OCI-M2 (cell line): ENCODE results near the gene TAF3.

Experiments
- DNase-seq: peaks from one replicate; lab custom pipeline; 2025; ENCODE audit not compliant: unreplicated experiment; lab: John Stamatoyannopoulos, UW

TAF3 gene

DNA sequence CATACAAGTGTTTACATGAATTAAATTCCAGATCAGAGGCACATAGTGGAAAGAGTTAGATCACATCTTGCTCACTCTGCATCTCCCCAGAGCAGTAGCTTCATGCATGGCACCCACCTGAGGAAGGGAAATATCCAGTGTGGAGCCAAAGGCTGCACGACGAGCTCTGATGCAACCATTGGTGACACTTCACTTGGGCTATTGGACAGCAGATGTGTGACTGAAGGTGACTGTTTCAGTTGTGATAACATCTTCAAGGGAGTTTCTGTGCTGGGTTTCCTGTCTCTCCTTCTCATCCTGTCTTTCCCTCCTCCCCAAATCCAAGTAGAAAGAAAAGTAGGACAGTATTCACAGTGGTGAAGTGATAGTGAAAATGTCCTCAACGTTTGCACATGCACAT is 115.0 kb downstream of the TAF3 start:
- DNase-seq, result no peak

DNA sequence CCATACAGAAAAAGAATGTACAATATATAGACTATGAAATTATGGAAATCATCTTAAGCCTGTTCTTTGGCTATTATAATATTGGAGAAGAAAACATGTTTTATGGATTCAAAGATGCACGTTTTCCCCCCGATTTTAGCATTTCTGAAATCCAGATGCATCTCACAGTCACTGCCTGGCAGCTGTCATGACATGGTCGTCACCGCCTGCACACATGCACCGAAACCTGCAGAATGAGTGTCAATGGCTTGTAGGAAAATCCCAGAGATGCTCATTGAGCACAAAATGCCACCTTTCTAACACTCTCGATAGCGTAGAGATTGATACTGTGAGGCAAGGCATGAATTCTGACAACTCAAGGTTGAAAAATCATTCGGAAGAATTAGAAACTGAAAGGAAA is 115.5 kb downstream of the TAF3 start:
- no peak for DNase-seq

- DNase-seq, result no peak
These were observed 119.1 kb downstream of the TAF3 start for GRCh38 chr10:7937315-7937945.

GRCh38 chr10:7941576-7941975 is 123.3 kb downstream of the TAF3 start:
- no peak for DNase-seq

GRCh38 chr10:7942316-7942715 is 124.0 kb downstream of the TAF3 start:
- DNase-seq, result no peak

DNA sequence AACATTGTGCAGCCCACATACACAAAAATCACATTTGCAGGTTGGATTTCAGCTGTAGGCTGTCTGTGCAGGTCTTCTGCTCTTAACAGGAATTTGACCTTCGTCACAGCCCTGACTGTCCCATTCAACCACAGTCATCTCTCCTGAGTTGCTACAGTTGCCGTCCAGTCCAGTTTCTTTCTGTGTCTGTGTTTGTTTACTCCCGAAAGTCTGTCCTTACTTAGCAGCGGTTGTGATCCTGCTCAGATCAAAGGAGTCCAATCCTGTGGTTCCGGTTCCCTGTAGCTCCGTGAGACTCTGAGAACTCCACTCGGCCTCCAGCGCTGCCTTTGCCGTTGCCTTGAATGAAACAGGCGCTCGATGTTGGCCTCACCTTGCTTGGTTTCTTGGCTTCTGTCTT is 124.6 kb downstream of the TAF3 start:
- no peak for DNase-seq

GRCh38 chr10:7944215-7944480 is 125.8 kb downstream of the TAF3 start:
- DNase-seq, result no peak

DNA sequence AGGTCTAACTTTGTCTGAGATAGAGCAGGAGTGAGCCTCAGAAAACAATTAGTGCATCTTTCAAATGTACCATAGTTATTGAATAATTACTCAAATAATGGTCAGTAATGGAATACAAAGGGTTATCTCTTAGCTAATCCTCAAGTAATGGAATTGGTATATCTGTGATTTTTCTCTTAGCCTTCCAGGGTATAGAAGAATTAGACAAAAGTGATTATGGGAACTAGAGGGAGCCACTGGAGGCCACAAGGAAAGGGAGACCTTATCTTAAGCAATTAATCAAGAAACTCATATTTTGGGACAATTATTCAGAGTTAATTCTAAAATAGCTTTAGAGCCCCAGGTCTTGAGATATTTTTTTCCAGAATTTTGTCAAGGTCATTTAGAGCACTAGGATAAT is 126.2 kb downstream of the TAF3 start:
- DNase-seq, result no peak

- no peak for DNase-seq
These were observed 126.7 kb downstream of the TAF3 start for GRCh38 chr10:7945034-7945433.

DNA sequence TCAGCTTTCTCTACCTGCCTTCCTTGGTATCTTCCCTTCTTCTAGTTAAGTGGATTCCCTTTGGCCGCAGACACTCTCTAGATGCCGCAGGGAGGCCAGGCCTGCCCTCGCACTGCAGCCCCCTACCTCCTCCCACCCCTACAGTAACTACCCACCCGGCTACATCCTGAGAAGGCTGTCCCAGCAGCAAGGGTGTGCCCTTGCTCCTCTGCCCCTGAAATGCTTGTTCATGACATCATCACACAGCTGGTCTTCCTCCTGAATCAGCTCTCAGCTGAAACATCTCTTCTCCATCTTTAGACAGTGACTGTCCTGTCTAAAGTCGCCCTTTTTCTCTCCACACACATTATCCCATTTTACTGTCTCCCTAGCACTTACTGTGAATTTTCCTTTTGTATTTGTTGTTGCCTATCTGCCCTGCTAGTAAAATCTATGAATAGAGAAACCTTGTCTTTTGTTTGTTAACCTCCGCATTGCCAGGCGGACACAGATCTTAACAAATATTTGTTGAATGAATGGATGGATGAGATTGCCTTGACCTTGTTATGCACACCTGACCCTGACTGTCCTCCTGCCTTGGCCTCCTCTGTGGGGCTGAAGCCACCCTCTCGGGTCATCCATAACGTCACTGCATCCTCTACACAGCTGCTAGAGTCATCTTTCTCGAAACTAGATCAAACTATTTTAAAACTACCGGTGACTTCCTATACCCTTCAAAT is 127.3 kb downstream of the TAF3 start:
- no peak for DNase-seq

DNA sequence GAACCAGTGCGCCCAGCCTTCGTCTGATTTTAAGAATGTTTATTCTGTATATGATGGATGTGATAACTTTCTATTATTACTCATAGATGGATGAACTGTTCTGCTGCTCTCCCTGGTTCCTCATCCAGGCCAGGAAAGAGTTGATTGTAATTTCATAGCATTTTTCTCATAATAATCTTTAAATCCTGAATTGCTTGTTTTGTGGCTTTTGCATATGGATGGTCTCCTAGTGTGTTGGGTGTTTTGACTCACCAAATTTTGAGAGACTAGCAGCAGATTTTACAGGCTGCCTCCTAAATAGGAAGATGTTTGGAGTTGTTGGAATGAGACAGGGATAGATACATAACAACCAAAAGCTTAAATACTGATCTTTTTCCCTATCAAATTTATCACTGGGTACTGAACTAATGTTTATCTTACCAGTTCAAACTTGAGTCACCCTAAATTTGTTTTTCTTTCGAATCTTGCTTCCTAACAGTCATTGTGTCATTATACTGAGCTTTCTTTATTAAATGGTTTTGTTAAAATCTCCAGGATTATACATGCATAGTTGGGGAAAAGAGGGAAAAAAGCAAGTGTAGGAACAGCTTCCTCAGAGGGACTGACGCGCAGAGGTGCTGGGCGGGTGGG is 130.2 kb downstream of the TAF3 start:
- DNase-seq, result no peak

GRCh38 chr10:7950981-7951847 is 132.9 kb downstream of the TAF3 start:
- DNase-seq, result no peak

GRCh38 chr10:7952266-7952665 is 134.0 kb downstream of the TAF3 start:
- DNase-seq, result no peak

GRCh38 chr10:7953447-7953846 is 135.1 kb downstream of the TAF3 start:
- DNase-seq, result no peak

- DNase-seq, result no peak
These were observed 137.1 kb downstream of the TAF3 start for GRCh38 chr10:7955446-7955845.

DNA sequence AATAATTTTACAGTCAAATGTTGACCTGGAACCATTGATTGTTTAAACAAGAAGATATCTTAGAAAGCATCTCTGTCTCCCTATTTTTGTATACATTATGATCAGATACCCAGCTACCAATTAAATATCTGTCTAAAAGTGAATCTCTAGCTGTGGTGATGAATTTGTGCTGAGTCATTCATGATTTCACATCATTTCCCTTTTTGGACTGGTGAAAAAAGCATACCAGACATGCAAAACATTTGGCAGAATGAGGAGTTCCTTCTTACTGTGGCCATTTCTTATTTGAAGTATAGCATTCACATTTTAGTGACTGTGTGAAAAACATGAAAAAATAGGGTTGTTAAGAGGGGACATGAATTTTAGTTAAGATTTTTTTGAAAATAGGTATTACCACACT is 138.2 kb downstream of the TAF3 start:
- DNase-seq, result no peak

GRCh38 chr10:7957591-7957990 is 139.3 kb downstream of the TAF3 start:
- no peak for DNase-seq

GRCh38 chr10:7958442-7958841 is 140.1 kb downstream of the TAF3 start:
- DNase-seq, result no peak

DNA sequence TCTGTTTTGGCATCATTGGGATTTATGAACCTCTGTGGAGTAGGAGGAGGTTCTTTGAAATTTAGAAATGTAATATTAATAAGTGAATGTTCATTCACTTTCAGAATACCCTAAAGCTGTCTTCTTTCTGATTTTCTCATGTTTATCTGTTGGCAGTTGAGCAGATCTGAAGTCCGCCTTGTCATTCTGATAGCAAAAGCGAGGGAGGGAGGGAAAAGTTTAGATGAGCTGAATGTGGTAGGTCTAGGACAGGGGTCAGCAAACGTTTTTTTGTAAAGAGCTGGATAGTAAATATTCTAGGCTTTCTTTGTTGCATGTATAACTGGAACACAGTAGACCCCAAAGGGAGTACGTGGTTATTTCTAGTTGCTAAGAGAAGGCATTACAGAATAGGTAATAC is 141.8 kb downstream of the TAF3 start:
- DNase-seq, result no peak

- DNase-seq, result no peak
These were observed 144.3 kb downstream of the TAF3 start for GRCh38 chr10:7962592-7962991.

GRCh38 chr10:7965457-7965856 is 147.2 kb downstream of the TAF3 start:
- DNase-seq, result no peak

DNA sequence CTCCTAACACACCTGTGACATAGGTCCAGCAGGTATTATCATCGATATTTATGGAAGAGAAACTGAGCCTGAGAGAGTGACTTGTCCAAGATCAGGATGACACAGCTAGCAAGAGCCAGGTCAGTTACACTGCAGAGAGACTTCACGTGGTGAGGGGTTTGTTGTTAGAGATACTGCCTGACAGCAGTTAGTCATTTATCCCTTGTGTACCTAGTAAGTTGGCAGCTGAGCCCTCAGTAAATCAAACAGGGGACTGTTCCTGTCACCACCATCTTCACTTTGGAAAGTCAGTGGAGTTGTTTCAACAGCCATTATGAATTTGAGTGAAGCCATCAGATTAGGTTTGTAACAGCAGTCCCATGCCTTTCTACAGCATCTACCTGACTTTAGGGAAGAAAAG is 148.7 kb downstream of the TAF3 start:
- no peak for DNase-seq
